Erythroblast (primary cell): ENCODE results near the gene DHX8.

Experiments used
- GATA1 ChIP-seq: IDR thresholded peaks from 2 replicates; pipeline ENCODE4 v1.6.1; 2011; ENCODE audit warnings: low read depth, mild to moderate bottlenecking, control low read depth, low read length, moderate library complexity
- POLR2A ChIP-seq: IDR thresholded peaks from 2 replicates; pipeline ENCODE4 v1.6.1; 2011; ENCODE audit warnings: mild to moderate bottlenecking, low read length

DNA sequence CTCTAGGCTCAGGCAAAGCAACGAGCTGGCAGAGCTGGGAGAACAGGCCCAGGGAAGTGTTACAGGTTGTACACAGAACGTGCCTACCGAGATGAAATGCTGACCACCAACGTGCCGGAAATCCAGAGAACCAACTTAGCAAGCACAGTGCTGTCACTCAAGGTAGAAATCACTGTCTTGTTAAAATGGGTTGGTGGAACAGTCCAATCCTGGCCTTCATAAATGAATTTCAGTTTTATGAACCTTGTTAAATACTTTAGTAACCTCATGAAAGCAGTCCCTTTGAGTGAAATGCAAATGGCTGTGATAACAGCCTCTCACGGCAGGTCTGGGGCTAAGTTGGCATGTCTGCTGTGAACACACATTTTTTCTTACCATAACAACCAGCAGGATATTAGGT lies 33.4 kb downstream of the DHX8 start:
- TF ChIP-seq POLR2A = no peak
- TF ChIP-seq GATA1 = no peak
